ENCODE measurements around the gene RB1.
A peak's percentile ranks its signal among the peaks of the same experiment; 100 is the strongest.
"Not testable (repeated sequence)": the region's sequence is repeated elsewhere in the genome, so short reads cannot be mapped to it uniquely, and the experiment has no call there.

The RB1 gene

GRCh38 chr13:48349525-48349924, 46.0 kb downstream of the RB1 start:
- no peak for DNase-seq (ENCODE audit: low read depth in 3 of 3)

GRCh38 chr13:48353590-48353989, 50.0 kb downstream of the RB1 start:
- DNase-seq (ENCODE audit: low read depth in 3 of 3) = no peak

GRCh38 chr13:48355524-48355923, 52.0 kb downstream of the RB1 start:
- DNase-seq (ENCODE audit: low read depth in 3 of 3) = not testable (repeated sequence)

GRCh38 chr13:48356750-48357149, 53.2 kb downstream of the RB1 start:
- no peak for DNase-seq (ENCODE audit: low read depth in 3 of 3)

DNA sequence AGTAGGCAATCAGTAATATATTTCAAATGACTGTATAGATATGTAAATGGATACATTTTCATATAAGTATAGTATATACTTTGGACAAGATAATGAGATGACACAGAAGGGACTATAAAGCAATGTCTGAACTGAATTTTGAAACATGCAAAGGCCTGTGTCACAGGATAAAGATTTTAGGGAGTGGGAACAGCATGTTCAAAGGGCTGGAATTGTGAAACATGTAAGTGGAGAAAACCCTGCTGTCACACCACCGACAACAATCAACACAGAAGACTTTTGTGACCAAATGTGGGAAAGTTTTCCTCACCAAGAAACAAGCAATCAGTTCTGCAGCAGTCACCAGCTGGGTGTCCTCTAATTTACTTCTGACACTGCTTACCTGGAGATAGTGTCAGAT, 66.4 kb downstream of the RB1 start:
- DNase-seq (ENCODE audit: low read depth in 3 of 3) = no peak

DNA sequence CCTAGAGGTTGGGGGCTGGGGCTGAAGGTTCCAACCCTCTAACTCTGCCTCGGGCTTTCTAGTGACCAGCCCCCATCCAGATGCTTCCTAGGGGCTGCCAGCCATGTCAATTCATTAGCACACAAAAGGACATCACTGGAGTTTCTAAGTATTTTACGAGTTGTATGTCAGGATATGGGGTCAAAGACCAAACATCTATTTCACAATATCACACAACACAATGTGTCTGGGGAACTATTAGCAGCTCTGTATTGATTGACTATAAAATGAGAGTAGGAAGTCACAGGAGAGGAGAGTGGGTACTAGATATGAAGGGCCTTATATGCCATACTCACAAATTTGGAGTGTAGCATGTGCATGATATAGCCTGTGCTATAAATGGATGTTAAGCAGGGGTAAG, 67.3 kb downstream of the RB1 start:
- DNase-seq (ENCODE audit: low read depth in 3 of 3) = no peak

- no peak for DNase-seq (ENCODE audit: low read depth in 3 of 3)
These were observed 74.3 kb downstream of the RB1 start for GRCh38 chr13:48377857-48378256.

DNA sequence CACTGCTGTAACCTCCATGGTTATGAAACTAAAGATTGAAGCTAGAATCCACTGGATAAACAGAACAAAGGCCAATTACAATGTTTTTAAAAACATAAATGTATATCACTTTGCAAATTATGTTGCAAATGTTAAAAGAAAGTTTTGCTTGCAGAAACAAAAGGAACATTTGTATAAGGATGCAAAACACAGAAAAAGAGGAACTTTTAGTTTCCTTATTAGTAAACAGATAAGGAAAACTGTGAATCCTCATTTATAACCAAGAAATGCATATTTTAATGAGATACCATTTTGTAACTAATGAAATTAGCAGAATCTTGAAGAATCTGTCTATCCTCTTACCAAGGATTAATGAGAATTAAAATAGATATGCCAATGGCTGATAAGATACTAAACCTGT, 77.0 kb downstream of the RB1 start:
- no peak for DNase-seq (ENCODE audit: low read depth in 3 of 3)

GRCh38 chr13:48383384-48383783, 79.8 kb downstream of the RB1 start:
- no peak for DNase-seq (ENCODE audit: low read depth in 3 of 3)

- no peak for DNase-seq (ENCODE audit: low read depth in 3 of 3)
These were observed 83.3 kb downstream of the RB1 start for GRCh38 chr13:48386816-48387215.

DNA sequence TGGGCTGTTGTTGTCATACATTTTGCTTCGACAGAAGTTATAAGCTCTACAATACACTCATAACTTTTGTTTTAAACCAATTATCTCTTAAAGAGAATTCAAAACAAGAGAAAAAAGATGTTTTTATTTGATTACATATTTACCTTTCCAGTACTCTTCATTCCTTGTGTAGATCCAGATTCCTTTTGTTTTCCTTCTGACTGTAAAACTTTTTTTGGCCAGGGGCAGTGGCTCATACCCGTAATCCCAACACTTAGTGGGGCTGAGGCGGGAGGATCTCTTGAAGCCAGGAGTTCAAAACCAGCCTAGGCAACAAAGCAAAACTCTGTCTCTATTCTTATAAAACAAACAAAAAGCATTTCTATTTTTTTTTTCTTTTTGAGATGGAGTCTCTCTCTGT, 87.7 kb downstream of the RB1 start:
- DNase-seq (ENCODE audit: low read depth in 3 of 3) = no peak

- no peak for DNase-seq (ENCODE audit: low read depth in 3 of 3)
These were observed 89.6 kb downstream of the RB1 start for GRCh38 chr13:48393030-48393697.

GRCh38 chr13:48393698-48394085, 90.1 kb downstream of the RB1 start:
- no peak for DNase-seq (ENCODE audit: low read depth in 3 of 3)

DNA sequence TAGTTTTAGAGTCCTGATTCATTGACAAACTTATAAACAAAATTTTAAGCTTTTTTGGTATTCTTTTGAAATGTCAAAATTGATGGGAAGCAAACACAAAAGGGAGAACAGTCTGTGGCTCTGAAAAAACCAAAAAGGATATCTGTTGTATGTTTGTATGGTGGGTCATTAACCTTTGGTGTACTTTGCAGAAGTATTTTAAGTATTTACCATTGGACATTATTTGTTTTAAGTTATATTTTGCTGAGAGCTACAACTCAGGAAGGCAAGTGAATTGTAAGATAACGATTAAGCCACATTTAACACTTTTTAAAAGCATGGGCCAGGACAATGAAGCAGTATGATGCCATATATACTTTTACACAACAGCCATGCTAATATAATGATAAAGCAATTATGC, 94.2 kb downstream of the RB1 start:
- no peak for DNase-seq (ENCODE audit: low read depth in 3 of 3)

- DNase-seq (ENCODE audit: low read depth in 3 of 3) = no peak
These were observed 95.0 kb downstream of the RB1 start for GRCh38 chr13:48398450-48399095.

- DNase-seq (ENCODE audit: low read depth in 3 of 3) = no peak
These were observed 96.6 kb downstream of the RB1 start for GRCh38 chr13:48400090-48400694.

DNA sequence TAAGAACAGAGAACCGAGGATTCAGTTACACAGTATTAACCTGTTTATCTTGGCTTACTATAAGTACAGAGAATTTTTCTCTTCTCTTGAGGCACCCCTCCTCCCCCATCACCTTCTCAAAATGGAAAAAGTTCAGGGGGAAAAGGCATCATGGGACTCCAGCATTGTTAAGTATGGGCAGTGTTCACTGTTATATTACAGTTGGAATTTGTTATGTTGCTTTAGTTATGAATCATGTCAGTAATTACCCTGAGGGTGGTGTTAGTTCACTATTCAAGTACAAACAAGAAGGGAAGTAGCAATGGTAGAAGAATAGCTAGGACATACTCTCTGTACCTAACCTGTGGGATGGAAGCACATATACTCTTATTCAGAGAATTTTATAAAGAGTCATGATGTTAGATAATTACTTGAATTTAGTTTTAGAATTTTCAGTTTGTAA, 97.3 kb downstream of the RB1 start:
- no peak for DNase-seq (ENCODE audit: low read depth in 3 of 3)

- DNase-seq (ENCODE audit: low read depth in 3 of 3) = no peak
These were observed 97.9 kb downstream of the RB1 start for GRCh38 chr13:48401480-48401879.

- peak in 1 of 3 donors; percentile 9 for DNase-seq (ENCODE audit: low read depth in 3 of 3)
These were observed 98.9 kb downstream of the RB1 start for GRCh38 chr13:48402325-48402932.

GRCh38 chr13:48403151-48403631, 99.6 kb downstream of the RB1 start:
- DNase-seq (ENCODE audit: low read depth in 3 of 3) = peak in 1 of 3 donors; percentile 12

DNA sequence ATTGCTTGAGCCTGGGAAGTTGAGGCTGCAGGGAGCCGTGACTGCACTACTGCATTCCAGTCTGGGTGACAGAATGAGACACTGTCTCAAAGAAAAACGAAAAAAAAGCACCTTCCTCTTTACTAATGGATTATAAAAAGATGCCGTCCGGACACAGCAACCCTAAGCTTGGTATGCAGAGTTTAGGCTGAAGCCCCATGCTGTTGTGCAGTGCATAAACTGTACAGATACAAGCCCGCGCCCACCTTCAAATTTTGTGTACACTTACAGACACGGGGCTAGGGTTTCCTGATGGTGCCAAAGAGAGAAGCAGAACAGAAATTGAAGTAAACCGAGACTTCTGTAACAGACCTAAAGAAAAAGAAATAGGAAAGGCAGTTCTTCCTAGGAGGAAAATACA, 100.4 kb downstream of the RB1 start:
- DNase-seq (ENCODE audit: low read depth in 3 of 3) = no peak

- DNase-seq (ENCODE audit: low read depth in 3 of 3) = no peak
These were observed 101.4 kb downstream of the RB1 start for GRCh38 chr13:48404952-48405351.

DNA sequence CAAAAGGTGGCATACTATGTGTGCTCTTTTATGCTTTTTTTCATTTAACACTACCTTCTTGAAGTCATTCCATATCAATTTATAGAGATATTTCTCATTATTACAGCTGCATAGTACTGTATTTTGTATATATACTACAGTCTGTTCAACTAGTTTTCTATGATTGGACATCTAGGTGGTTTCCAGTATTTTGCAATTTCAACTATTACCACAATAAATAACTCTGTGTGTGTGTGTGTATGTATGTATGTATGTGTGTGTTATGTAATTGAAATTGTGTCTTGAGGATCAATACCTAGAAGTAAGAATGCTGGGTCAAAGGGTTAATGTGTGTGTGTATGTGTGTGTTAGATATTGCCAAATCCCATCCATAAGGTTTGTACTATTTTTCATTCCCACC, 102.3 kb downstream of the RB1 start:
- DNase-seq (ENCODE audit: low read depth in 3 of 3) = no peak

Data from stimulated activated CD4-positive, alpha-beta T cell treated with anti-CD3 and anti-CD28 coated beads, TNF-alpha, amount 100 ng/mL, for 48 hours (primary cell).